GM19023 (cell line): ENCODE data around the gene TFF1.

ENCODE experiments used
- ATAC-seq: cut with Tn5 transposase; IDR thresholded peaks from one replicate; pipeline ENCODE4 v1.9.1; 2021; ENCODE audit warnings: mild to moderate bottlenecking, moderate library complexity; ENCODE audit not compliant: unreplicated experiment

TFF1 gene

DNA sequence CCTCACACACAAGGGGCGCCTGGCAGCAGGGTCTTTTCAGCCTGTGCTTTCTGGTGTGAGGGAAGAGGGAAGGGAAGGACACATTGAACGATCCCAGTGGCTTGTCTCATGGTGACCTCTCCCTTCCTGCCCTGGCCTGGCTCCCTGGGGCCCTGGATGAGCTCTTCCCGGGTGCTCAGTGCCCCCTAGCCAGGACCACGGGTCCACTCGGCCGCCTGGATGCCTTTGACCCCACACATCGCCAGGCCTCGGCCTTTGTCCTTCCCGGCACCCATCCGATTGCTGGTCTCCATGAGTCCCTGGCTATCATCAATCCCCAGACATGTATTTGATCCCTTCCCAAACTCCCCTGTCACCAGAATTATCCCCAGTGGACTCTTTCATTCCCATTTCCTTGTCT lies 45.1 kb downstream of the TFF1 start:
- ATAC-seq, result no peak

DNA sequence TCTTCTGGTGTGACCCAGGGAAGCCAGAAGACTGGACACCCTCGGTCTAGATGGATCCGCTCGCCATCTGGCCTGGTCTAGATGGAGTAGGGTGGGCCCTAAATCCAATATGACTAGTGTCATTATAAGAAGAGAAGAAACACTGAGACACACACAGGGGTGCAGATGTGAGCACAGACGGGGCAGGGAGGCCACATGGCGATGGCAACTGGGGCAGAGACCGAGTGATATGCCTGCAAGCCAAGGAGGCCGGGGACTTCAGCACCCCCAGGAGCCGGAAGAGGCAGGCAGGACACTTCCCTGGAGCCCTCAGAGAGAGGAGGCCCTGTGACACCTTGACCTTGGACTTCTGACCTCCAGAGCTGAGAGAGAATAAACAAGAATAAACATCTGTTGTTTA lies 45.5 kb downstream of the TFF1 start:
- no peak for ATAC-seq

GRCh38 chr21:42319851-42320572 lies 46.3 kb downstream of the TFF1 start:
- no peak for ATAC-seq

- no peak for ATAC-seq
Observed at GRCh38 chr21:42319376-42319775, 47.0 kb downstream of the TFF1 start.

- no peak for ATAC-seq
Observed at GRCh38 chr21:42317826-42318746, 48.2 kb downstream of the TFF1 start.

- ATAC-seq, result no peak
Observed at GRCh38 chr21:42317341-42317741, 49.0 kb downstream of the TFF1 start.

DNA sequence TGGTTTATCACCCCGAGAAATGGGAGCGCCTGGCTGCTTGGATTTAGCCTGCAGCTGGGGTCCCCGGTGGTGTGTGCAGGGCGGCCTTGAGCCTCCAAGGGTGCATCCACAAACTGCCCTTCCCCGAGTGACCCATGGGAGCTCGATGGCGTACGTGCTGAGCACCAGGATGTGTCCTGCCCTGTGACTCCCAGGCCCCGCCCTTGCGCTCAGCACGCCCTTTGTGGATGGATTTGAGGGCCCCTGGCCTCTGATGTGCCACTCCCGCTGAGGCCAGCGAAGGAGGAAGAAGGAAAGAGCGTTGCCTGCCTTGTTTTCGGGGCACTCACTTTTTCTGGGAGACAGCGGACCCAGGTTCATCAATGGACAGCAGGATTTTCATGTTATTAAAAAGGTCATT lies 49.4 kb downstream of the TFF1 start:
- ATAC-seq, result no peak

DNA sequence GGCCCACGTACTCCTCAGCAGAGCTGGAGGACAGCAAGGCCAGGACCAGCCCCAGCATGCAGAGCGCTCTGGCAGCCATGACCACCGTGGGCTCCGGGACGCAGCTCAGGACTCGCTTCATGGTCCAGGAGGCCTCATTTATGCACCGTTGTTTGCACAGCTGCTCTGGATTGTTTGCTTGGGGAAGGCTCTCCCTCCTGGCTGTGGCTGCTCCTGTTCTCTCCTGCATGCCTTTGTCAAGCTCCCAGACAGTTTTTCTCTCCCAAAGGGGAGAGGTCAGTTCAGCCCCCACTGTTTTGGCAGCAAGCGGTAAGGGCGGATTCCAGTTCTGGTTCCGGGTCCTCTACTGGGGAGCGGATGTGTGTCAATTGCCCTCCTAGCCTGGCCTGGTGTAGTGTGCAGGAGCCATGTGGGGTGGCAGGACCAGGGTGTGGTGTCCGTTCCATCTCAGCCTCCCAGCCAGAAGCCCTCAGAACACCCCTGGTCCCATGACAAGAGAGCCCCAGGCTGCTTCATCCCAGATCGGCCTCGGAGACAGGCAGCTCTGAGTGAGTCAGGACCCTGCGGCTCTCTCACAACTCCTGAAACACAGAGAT lies 50.9 kb downstream of the TFF1 start, which contains the start of gene TFF3:
Gene TFF3 (minus strand): TSS at position 114 of the 596 bp plus-strand sequence. CDS start 35 bp downstream, at position 79.
- no peak for ATAC-seq

DNA sequence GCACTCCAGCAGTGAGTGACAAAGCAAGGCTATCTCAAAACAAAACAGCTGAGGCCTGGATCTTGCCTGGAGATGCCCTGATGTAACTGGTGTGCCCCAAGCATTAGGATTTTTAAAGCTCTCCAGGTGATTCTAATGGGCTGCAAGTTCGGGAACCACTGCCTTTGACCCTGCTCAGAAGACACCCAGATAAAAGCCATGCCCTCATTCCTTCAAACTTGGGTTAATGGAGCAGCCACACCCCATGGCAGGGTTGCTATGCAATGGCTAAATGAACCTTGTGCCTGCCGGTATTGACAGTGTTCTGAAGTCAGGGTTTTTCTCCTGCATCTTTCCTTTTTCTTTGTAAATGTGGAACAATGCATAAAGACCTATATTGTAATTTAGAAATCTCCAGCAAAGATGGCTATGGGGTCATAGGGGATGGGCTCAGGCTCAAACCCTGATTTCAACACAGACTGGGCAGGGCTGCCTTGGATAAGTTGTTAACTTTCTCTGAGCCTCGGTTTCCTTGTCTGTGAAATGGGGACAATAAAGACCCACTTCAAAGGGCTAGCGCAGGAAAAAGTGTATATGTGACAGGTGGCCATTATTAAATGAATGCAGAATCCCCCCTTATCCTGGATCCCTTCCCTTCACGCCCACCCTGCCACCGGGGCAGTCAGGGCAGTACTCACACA lies 51.6 kb downstream of the TFF1 start:
- ATAC-seq, result no peak

DNA sequence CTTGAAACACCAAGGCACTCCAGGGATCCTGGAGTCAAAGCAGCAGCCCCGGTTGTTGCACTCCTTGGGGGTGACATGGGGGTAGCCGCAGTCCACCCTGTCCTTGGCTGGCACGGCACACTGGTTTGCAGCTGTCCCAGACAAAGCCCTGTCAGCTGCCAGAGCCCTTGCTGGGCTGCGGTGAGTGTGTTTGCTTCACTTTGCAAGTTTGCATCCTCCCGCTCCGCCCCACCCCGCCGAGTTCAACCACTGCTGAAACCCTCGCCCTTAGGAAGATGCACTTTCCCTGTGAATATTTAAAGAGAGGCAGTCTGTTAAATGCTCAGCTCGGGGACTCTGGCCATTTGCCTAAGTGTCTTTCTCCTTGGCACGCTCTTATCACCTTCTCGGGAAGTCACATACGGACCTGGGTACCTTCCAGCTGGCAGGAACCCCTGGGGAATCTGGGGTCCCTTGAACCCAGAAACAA lies 52.8 kb downstream of the TFF1 start:
- no peak for ATAC-seq

DNA sequence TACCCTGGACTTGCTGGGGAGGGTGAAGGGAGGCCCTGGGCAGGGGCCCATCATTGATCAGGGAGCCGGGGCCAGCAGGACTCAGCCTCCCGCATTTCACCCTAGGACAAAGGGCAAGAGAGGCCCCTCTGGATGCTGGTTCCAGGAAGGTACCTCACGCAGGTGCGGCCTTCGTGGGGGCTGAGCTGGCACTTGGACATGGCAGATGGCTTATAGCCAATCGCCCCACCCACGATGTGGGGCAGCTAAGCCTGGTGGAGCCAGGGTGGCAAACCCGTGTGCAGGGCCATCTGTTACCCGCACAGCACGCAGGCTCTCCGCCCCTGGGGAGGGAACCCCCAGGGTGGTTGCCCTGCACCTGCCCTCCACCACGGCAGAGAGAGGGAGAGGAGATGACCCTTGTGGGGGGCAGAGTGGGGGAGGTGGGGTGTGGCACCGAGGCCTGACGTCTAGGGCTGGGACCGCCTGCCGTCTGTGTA lies 53.7 kb downstream of the TFF1 start:
- no peak for ATAC-seq
